Coronary artery (tissue), 2 donors: Measurements from ENCODE around the gene ACSF3.

ENCODE experiments used
- DNase-seq: peaks from one replicate; pipeline ENCODE4 v3.0.0-alpha.2; 2017; ENCODE audit warnings: low spot score
- H3K27ac ChIP-seq, 2 donors: fragments of 200-600 bp; sonication (generic); one replicate each; pipeline ENCODE4 v1.5.1; 2016 to 2019
- H3K4me3 ChIP-seq: fragments of 200-600 bp; sonication (generic); 2 replicates; pipeline ENCODE4 v1.5.1; 2016; ENCODE audit warnings: mild to moderate bottlenecking, moderate library complexity
- TF ChIP-seq, protein P1 (sequence below): fragments of 200-600 bp; sonication (generic); IDR thresholded peaks from one replicate; pipeline ENCODE4 v1.5.1; 2019; ENCODE audit warnings: antibody characterized with exemption

Gene ACSF3

DNA sequence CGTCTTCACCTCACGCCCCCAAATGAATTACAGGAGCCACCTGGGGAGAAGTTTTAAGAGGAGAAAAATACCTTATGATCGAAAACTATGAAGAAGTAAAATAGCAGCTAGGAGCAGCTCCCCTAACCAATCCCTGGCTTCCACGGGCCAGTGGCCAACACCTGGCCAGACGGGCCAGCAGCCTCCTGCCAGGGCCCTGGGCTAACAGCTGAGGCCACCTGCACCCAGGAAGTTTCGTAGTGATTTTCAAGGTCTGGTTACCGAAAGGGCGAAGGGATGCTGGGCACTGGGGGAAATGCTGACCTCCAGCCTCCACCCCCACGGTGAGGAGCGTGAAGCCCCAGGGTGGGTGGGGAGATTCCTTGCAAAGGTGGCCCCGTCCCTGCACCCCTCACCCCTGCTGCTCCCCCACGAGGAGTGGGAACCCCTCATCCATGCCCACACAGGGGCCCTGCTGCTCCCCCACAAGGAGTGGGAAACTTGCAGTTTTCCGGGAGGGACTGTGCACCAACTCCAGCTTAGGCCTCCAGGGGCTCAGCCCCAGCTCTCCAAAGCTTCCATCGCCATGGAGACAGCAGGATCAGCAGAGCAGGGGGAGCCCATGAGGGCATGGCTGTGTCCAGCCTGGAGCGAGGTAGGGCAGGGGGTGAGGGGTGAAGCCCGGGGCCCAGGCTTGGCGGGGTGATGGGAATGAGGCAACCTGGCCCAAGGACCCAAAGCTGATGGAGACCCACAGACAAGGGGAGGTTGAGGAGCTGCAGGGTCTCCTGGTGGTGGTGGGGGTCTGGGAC lies 31.9 kb upstream of the ACSF3 start:
- TF ChIP-seq, protein P1, sequence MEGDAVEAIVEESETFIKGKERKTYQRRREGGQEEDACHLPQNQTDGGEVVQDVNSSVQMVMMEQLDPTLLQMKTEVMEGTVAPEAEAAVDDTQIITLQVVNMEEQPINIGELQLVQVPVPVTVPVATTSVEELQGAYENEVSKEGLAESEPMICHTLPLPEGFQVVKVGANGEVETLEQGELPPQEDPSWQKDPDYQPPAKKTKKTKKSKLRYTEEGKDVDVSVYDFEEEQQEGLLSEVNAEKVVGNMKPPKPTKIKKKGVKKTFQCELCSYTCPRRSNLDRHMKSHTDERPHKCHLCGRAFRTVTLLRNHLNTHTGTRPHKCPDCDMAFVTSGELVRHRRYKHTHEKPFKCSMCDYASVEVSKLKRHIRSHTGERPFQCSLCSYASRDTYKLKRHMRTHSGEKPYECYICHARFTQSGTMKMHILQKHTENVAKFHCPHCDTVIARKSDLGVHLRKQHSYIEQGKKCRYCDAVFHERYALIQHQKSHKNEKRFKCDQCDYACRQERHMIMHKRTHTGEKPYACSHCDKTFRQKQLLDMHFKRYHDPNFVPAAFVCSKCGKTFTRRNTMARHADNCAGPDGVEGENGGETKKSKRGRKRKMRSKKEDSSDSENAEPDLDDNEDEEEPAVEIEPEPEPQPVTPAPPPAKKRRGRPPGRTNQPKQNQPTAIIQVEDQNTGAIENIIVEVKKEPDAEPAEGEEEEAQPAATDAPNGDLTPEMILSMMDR = no peak
- DNase-seq = no peak

DNA sequence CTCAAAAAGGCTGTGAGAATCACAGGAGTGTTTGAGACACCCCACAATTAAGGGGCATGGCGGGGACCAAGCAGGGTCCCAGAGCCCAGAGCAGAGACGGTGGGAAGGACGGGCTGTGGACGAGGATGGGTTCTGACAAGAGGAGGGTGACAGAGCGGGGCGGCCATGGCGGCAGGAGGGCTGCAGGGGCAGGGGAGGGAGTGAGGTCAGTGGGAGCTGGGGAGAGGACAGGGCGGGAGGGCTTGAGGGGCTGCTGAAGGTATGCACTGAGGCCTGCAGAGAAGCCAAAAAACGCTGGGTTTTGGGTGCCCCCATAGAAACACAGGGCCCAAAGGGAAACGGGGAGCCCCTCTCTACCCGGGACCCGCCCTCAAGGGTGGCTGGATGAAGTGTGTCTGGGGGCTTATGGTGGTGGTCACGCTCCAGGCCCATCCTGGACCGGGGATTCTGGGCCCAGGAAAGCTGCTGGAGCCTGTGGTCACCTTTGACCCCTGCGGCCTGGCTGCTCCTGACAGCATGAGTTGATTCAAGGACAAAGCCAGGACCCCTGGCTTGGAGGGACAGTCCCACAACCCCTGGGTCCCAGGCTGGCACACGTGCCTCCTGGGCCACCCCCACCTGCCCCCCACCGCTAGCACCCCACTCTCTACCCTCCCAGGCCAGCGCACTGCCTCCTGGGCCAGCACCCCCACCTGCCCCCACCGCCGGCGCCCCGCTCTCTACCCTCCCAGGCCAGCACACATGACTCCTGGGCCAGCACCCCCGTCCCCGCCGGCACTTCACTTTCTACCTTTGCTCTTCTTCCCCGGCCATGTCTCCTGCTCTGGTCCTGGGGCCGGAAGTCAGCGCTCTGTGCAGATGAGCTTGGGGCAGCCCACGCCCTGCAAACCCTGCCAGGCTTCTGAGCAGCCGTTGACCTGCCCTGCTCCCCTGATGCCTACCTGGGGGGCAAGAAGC lies 31.0 kb upstream of the ACSF3 start:
- TF ChIP-seq, protein P1 = no peak
- Histone ChIP-seq H3K4me3 (no peak overlapping the region), H3K27ac (no peak overlapping the region)
- DNase-seq = no peak

More for the DNA sequence above, 31.9 kb upstream of the ACSF3 start:
- Histone ChIP-seq H3K4me3 (no peak overlapping the region), H3K27ac (no peak overlapping the region)

DNA sequence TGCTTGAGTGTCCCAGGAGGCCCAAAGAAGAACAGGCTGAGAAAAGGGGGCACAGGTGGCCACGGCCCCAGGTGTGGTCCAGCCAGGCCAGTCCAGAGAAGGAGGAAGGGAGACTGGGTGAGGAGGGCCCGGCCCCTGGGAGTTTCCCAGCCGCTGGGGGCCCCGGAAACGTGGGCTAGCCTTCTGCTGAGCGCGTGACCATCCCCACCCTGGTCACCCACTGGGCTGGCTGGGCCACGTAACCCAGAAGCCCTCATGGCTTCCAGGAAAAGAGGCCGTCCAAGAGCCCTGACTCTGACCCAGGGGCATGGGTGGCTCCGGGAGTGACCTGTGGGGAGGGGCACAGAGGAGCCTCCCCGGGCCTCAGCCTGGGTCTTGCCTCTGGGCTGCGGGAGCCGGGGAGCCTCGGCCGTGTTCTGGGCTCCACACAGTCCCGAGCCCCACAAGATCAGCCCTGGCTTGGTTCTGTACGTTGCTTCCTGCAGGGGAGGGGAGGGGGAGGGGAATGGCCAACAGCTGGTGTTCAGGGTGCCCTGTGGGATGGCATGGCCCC lies 29.8 kb upstream of the ACSF3 start:
- DNase-seq = no peak
- H3K27ac ChIP-seq = no peak overlapping the region
- H3K4me3 ChIP-seq = no peak overlapping the region
- TF ChIP-seq, protein P1 = no peak

DNA sequence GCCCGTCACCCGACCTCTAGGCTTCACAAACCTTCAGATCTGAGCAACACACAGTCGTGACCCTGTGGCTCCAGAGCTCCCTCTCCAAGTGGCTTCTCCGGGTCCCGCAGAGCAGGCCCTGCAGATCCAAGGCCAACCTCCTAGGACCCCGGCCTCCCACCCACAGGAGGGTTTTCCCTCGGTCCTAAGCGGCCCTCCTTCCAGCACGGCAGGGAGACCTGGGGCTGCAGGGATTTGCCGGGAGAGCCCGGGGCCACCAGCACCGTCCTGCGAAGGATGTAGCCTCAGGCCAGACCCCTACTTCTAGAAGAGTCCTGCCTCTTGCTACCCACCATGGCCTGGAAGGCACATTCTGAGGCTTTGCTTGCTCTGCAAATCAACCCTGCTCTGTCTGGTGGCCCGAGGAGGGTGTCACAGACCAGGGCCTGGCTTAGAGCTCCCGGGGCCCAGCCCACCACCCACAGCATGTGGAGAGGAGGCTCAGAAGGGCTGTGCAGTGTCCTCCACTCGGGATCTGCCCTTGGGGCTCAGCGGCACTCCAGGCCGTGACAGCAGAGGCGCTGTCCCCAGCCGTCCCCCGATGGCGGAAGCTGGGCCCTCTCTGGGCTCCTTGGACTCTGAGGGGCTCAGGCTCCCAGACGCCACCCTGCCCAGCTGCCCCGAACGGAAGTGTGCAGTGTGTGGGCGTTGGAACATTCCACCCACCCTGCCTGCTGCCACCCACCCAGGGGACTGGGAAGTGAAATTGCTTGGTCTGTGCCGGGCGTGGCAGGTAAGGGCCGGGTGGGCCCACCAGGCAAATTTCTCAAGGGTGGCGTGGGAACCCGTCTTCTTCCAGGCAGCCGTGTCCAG lies 28.8 kb upstream of the ACSF3 start:
- DNase-seq = no peak
- no peak overlapping the region for H3K27ac ChIP-seq
- no peak overlapping the region for H3K4me3 ChIP-seq
- TF ChIP-seq, protein P1 = no peak

DNA sequence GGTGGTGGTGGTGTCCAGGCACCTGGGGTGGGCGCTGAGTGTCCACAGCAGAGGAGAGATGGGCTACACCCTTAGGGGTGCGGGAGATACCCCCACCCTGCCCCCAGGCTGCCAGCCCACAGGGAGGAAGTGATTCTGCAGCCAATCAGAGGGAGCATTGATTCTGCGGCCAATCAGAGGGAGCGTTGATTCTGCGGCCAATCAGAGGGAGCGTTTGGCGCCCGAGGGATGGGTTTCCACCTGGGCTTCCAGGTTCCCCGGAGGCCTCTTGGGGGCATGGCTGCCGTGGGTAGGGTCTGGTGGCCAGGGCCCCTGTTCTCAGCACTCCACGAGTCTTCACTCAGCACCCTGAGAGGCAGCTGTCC lies 28.2 kb upstream of the ACSF3 start:
- DNase-seq = no peak
- TF ChIP-seq, protein P1 = no peak
- H3K27ac ChIP-seq = no peak overlapping the region
- no peak overlapping the region for H3K4me3 ChIP-seq

DNA sequence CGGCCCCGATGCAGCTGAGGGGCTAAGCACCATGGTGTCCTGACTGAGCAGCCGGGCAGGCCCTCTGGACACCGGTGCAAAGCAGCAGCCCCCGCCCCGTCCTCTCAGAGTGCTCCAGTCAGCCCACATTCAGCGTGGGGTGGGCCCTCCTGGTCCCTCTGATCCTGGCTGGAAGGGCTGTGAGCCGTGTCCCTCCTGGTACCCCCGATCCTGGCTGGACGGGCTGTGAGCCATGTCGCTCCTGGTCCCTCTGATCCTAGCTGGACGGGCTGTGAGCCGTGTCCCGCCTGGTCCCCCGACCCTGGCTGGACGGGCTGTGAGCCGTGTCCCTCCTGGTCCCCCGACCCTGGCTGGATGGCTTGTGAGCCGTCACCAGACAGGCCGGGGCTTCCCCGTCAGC lies 26.9 kb upstream of the ACSF3 start:
- DNase-seq = no peak
- H3K27ac ChIP-seq = no peak overlapping the region
- TF ChIP-seq, protein P1 = no peak
- no peak overlapping the region for H3K4me3 ChIP-seq
